Mammary epithelial cell (primary cell): Measurements from ENCODE around the gene NCKAP5.

Experiments
- CTCF ChIP-seq, 2 donors: IDR thresholded peaks in 1 of 2; conservative IDR thresholded peaks in 1 of 2; 2 replicates each; pipeline ENCODE4 v1.5.1; 2011 to 2012; ENCODE audit warnings: inconsistent platforms in 2 of 2, low read length in 2 of 2, mild to moderate bottlenecking in 2 of 2, control low read depth in 1 of 2, low read depth in 1 of 2; ENCODE audit not compliant: insufficient read depth in 1 of 2; ENCODE audit errors: extremely low read depth in 1 of 2
- EZH2 ChIP-seq: IDR thresholded peaks from 2 replicates; pipeline ENCODE4 v1.6.1; 2012; ENCODE audit warnings: low read length, inconsistent platforms, borderline replicate concordance

GRCh38 chr2:133509777-133510176, 58.5 kb downstream of the NCKAP5 start:
- TF ChIP-seq CTCF (conservative IDR thresholded peaks at IDR 0.05 in 1 of 2, IDR thresholded peaks at IDR 0.05 in 1 of 2; ENCODE audit: extremely low read depth in 1 of 2, insufficient read depth in 1 of 2, low read depth in 1 of 2, low read length in 2 of 2) (no peak), EZH2 (no peak)
